ENCODE data around the gene CENPP. TPM values are rescaled to one million over a fixed set of nuclear protein-coding genes. Genes with fewer than 3 reads are reported as not detected.

CENPP gene
- total RNA-seq, 1 donor from 2014 or later, result 24.6 TPM

- H3K27me3 Mint-ChIP-seq (ENCODE audit: insufficient read depth), result no peaks in the 10 kb centered on the region
- no peak for DNase-seq (ENCODE audit: low spot score)
- H3K9me3 Mint-ChIP-seq, result no peaks in the 10 kb centered on the region
- no peaks in the 10 kb centered on the region for H3K36me3 Mint-ChIP-seq (ENCODE audit: low read depth)
- intact Hi-C loops (cut with micrococcal nuclease), result no loop called here
- no peak within 1 kb of the TSS for H3K4me3 Mint-ChIP-seq
- no peaks in the 10 kb centered on the region for H3K4me1 Mint-ChIP-seq (ENCODE audit: low read depth)
- no peak within 1 kb of the TSS for H3K27ac Mint-ChIP-seq
Observed at GRCh38 chr9:92424340-92424739, 98.6 kb downstream of the CENPP start, which contains the start of gene OMD. TSS of gene OMD (minus strand) at chr9:92424471. CDS start at chr9:92417558, 6,913 bp downstream.

- intact Hi-C loops (cut with micrococcal nuclease), result no loop called here
- H3K4me1 Mint-ChIP-seq (ENCODE audit: low read depth), result no peaks in the 10 kb centered on the region
- no peaks in the 10 kb centered on the region for H3K9me3 Mint-ChIP-seq
- no peak overlapping the region for H3K27ac Mint-ChIP-seq
- no peak overlapping the region for H3K4me3 Mint-ChIP-seq
- no peaks in the 10 kb centered on the region for H3K36me3 Mint-ChIP-seq (ENCODE audit: low read depth)
- DNase-seq (ENCODE audit: low spot score), result no peak
- no peaks in the 10 kb centered on the region for H3K27me3 Mint-ChIP-seq (ENCODE audit: insufficient read depth)
Observed at GRCh38 chr9:92425474-92425873, 99.7 kb downstream of the CENPP start.

DNA sequence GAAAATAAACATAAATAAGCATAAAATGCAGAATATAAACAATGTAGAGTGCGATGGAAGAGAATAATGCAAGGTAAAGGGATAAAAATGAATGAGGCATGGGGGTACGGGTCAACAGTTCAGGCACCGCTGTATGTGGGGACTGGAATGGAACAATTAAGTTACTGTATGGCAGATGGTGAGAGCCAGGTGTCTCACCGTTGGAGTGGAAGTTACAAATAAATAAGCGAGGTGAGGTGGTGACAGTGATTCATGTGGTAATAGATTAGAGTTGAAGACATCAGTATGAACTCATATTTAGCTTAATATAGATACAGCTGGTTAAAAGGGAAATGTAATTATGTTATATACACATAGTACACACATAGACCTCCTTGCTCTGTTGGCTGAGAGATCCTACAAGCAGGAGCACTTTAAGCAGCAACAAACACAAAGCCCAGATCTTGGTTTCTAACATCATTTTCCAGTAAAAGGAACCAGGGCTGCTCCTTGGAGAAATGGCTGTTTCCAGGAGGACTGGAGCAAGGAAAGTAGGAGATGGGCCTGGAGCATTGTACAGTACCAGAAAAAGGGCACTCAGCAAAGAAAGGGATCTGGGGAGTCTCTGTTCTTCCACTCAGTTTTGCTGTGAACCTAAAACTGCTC lies 100.9 kb downstream of the CENPP start:
- intact Hi-C loops (cut with micrococcal nuclease), result no loop called here
- no peaks in the 10 kb centered on the region for H3K9me3 Mint-ChIP-seq
- H3K36me3 Mint-ChIP-seq (ENCODE audit: low read depth), result no peaks in the 10 kb centered on the region
- no peak for DNase-seq (ENCODE audit: low spot score)
- no peaks in the 10 kb centered on the region for H3K4me1 Mint-ChIP-seq (ENCODE audit: low read depth)
- no peak overlapping the region for H3K4me3 Mint-ChIP-seq
- no peak overlapping the region for H3K27ac Mint-ChIP-seq
- H3K27me3 Mint-ChIP-seq (ENCODE audit: insufficient read depth), result no peaks in the 10 kb centered on the region

- Mint-ChIP-seq H3K36me3 (ENCODE audit: low read depth) (no peaks in the 10 kb centered on the region), H3K4me1 (ENCODE audit: low read depth) (no peaks in the 10 kb centered on the region), H3K9me3 (no peaks in the 10 kb centered on the region), H3K27me3 (ENCODE audit: insufficient read depth) (no peaks in the 10 kb centered on the region), H3K4me3 (no peak overlapping the region), H3K27ac (no peak overlapping the region)
- no peak for DNase-seq (ENCODE audit: low spot score)
- intact Hi-C loops (cut with micrococcal nuclease), result loop anchor here (10.0 kb wide), 1 partner anchor 295 kb away; no protein-coding TSS in a partner anchor
Observed at GRCh38 chr9:92429836-92430235, 104.1 kb downstream of the CENPP start.

DNA sequence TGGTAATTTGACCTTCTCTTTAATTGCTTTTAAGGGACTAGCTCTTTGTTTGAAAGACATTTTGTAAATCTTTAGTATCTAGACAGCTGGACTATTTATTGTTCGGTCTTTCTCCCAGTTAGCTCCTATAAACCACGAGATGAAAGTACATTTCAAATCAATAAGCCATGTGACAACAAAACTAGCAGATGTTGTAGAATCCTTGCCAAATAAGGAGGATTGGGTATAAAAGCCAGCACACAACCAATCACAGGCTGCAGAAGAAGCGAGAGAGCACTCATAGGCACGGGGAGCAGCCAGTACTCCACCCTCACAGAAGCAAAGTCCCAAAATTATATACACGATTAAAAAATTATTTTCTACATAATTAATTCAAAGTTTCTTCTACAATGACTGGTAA lies 106.6 kb downstream of the CENPP start:
- Mint-ChIP-seq H3K4me1 (ENCODE audit: low read depth) (no peaks in the 10 kb centered on the region), H3K9me3 (no peaks in the 10 kb centered on the region), H3K4me3 (no peak overlapping the region), H3K27me3 (ENCODE audit: insufficient read depth) (no peaks in the 10 kb centered on the region), H3K27ac (no peak overlapping the region), H3K36me3 (ENCODE audit: low read depth) (no peaks in the 10 kb centered on the region)
- intact Hi-C loops (cut with micrococcal nuclease), result loop anchor here (10.0 kb wide), 1 partner anchor 298 kb away; no protein-coding TSS in a partner anchor
- DNase-seq (ENCODE audit: low spot score), result no peak

GRCh38 chr9:92432972-92433548 lies 107.3 kb downstream of the CENPP start:
- Mint-ChIP-seq H3K4me3 (no peak overlapping the region), H3K36me3 (ENCODE audit: low read depth) (no peaks in the 10 kb centered on the region), H3K4me1 (ENCODE audit: low read depth) (no peaks in the 10 kb centered on the region), H3K27me3 (ENCODE audit: insufficient read depth) (no peaks in the 10 kb centered on the region), H3K9me3 (no peaks in the 10 kb centered on the region), H3K27ac (no peak overlapping the region)
- intact Hi-C loops (cut with micrococcal nuclease), result loop anchor here (10.0 kb wide), 1 partner anchor 298 kb away; no protein-coding TSS in a partner anchor
- DNase-seq (ENCODE audit: low spot score), result no peak

- intact Hi-C loops (cut with micrococcal nuclease), result loop anchor here (10.0 kb wide), 1 partner anchor 300 kb away; no protein-coding TSS in a partner anchor
- Mint-ChIP-seq H3K27me3 (ENCODE audit: insufficient read depth) (peaks cover 4% of the 10 kb centered on the region), H3K4me1 (ENCODE audit: low read depth) (peaks cover under 1% of the 10 kb centered on the region), H3K27ac (no peak overlapping the region), H3K9me3 (no peaks in the 10 kb centered on the region), H3K4me3 (no peak overlapping the region), H3K36me3 (ENCODE audit: low read depth) (peaks cover 2% of the 10 kb centered on the region)
- DNase-seq (ENCODE audit: low spot score), result no peak
Observed at GRCh38 chr9:92435263-92435662, 109.5 kb downstream of the CENPP start.

- peaks cover 2% of the 10 kb centered on the region for H3K36me3 Mint-ChIP-seq (ENCODE audit: low read depth)
- no peak overlapping the region for H3K4me3 Mint-ChIP-seq
- no peak for DNase-seq (ENCODE audit: low spot score)
- intact Hi-C loops (cut with micrococcal nuclease), result loop anchor here (1.0 to 10.0 kb wide), 2 partner anchors 113 to 304 kb away; no protein-coding TSS in a partner anchor
- peaks cover 4% of the 10 kb centered on the region for H3K27me3 Mint-ChIP-seq (ENCODE audit: insufficient read depth)
- no peak overlapping the region for H3K27ac Mint-ChIP-seq
- H3K9me3 Mint-ChIP-seq, result no peaks in the 10 kb centered on the region
- H3K4me1 Mint-ChIP-seq (ENCODE audit: low read depth), result peaks cover 5% of the 10 kb centered on the region
Observed at GRCh38 chr9:92438900-92439526, 113.3 kb downstream of the CENPP start.

- intact Hi-C loops (cut with micrococcal nuclease), result loop anchor here (1.0 to 10.0 kb wide), 2 partner anchors 114 to 305 kb away; no protein-coding TSS in a partner anchor
- no peaks in the 10 kb centered on the region for H3K9me3 Mint-ChIP-seq
- H3K27me3 Mint-ChIP-seq (ENCODE audit: insufficient read depth), result peaks cover 4% of the 10 kb centered on the region
- DNase-seq (ENCODE audit: low spot score), result no peak
- no peak overlapping the region for H3K4me3 Mint-ChIP-seq
- peaks cover 2% of the 10 kb centered on the region for H3K36me3 Mint-ChIP-seq (ENCODE audit: low read depth)
- H3K27ac Mint-ChIP-seq, result no peak overlapping the region
- peaks cover 5% of the 10 kb centered on the region for H3K4me1 Mint-ChIP-seq (ENCODE audit: low read depth)
Observed at GRCh38 chr9:92439921-92440750, 114.4 kb downstream of the CENPP start.

DNA sequence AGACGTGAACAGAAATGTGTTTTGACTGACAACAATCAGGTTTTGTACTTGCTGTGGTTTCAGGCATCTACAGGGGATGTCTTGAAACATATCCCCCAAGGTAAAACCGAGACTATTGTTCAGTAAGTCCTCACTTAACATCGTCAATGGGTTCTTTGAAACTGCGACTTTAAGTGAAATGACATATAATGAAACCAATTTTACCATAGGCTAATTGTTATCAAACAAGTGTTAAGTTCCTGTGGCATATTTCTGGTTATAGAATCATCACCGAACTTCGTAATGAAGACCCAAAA lies 114.9 kb downstream of the CENPP start:
- no peak overlapping the region for H3K4me3 Mint-ChIP-seq
- H3K4me1 Mint-ChIP-seq (ENCODE audit: low read depth), result peaks cover 5% of the 10 kb centered on the region
- intact Hi-C loops (cut with micrococcal nuclease), result no loop called here
- H3K9me3 Mint-ChIP-seq, result no peaks in the 10 kb centered on the region
- H3K36me3 Mint-ChIP-seq (ENCODE audit: low read depth), result peaks cover 2% of the 10 kb centered on the region
- DNase-seq (ENCODE audit: low spot score), result no peak
- no peak overlapping the region for H3K27ac Mint-ChIP-seq
- H3K27me3 Mint-ChIP-seq (ENCODE audit: insufficient read depth), result peaks cover 4% of the 10 kb centered on the region

DNA sequence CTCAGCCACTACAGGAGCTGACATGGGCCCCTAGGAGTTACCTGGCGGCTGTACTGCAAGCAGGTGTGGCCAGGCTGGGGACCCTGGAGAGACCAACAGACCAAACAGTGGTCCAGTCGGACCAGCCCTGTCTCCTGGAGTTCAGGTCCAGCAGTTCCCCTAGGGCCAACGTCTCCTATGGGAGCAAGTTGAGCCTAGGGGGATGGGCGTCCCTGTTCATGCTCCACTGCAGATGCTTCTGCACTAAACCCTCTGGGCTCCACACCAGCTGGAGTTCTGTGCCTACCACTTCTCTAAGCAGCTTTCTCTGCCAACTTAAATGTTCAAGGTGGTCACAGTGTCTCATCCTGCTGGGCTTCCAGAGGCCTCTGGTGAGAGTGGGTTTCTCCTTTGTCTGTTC lies 119.1 kb downstream of the CENPP start:
- Mint-ChIP-seq H3K9me3 (no peaks in the 10 kb centered on the region), H3K4me1 (ENCODE audit: low read depth) (peaks cover 5% of the 10 kb centered on the region), H3K27ac (no peak overlapping the region), H3K4me3 (no peak overlapping the region), H3K36me3 (ENCODE audit: low read depth) (no peaks in the 10 kb centered on the region), H3K27me3 (ENCODE audit: insufficient read depth) (peaks cover 1% of the 10 kb centered on the region)
- intact Hi-C loops (cut with micrococcal nuclease), result no loop called here
- DNase-seq (ENCODE audit: low spot score), result no peak

DNA sequence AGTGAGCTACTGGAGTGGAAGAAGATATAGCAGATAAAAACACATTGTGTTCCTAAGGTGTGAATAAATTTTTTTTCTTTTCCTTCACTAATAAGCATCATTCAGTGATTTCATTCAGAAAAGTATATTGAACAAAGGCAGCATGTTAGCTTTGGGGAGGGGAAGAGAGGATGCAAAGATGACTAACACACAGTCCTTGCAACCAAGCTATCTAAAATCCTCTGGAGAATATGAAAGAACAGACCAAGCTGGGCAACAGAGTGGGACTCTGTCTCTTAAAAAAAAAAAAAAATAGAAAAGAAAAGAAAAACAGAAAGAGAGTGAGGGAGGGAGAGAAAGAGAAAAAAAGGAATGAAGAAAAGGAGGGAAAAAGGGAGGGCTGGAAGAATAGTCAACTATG lies 120.8 kb downstream of the CENPP start:
- Mint-ChIP-seq H3K36me3 (ENCODE audit: low read depth) (no peaks in the 10 kb centered on the region), H3K4me3 (no peak overlapping the region), H3K4me1 (ENCODE audit: low read depth) (no peaks in the 10 kb centered on the region), H3K27ac (no peak overlapping the region), H3K27me3 (ENCODE audit: insufficient read depth) (peaks cover 1% of the 10 kb centered on the region), H3K9me3 (no peaks in the 10 kb centered on the region)
- intact Hi-C loops (cut with micrococcal nuclease), result no loop called here
- DNase-seq (ENCODE audit: low spot score), result no peak
